H9 (cell line): ENCODE results near the gene ENO3. TPM values are rescaled to one million over a fixed set of nuclear protein-coding genes. Genes with fewer than 3 reads are reported as not detected.

Experiments
- DNase-seq: peaks from one replicate; pipeline ENCODE4 v3.0.0-alpha.2; 2017
- H2AFZ ChIP-seq: one replicate; pipeline ENCODE4 v1.6.1; 2013; ENCODE audit warnings: mild to moderate bottlenecking, low read length, control low read depth, moderate library complexity
- H2AK5ac ChIP-seq: 2 replicates; pipeline ENCODE4 v1.6.1; 2013; ENCODE audit warnings: low read length, control low read depth, mixed read lengths; ENCODE audit not compliant: insufficient read length
- H2BK120ac ChIP-seq: one replicate; pipeline ENCODE4 v1.6.1; 2013; ENCODE audit warnings: low read depth, mild to moderate bottlenecking, low read length, control low read depth, inconsistent platforms; ENCODE audit not compliant: poor library complexity, severe bottlenecking
- H2BK12ac ChIP-seq: 2 replicates; pipeline ENCODE4 v1.6.1; 2013; ENCODE audit warnings: low read length, control low read depth, mixed read lengths, low read depth; ENCODE audit not compliant: insufficient read length
- H2BK15ac ChIP-seq: 2 replicates; pipeline ENCODE4 v1.6.1; 2013; ENCODE audit warnings: low read depth, low read length, control low read depth
- H2BK20ac ChIP-seq: one replicate; pipeline ENCODE4 v1.6.1; 2013; ENCODE audit warnings: low read depth, mild to moderate bottlenecking, low read length, control low read depth, inconsistent platforms; ENCODE audit not compliant: poor library complexity, severe bottlenecking
- H2BK5ac ChIP-seq: 2 replicates; pipeline ENCODE4 v1.6.1; 2013; ENCODE audit warnings: low read length, control low read depth, mixed read lengths; ENCODE audit not compliant: insufficient read length
- H3K14ac ChIP-seq: 2 replicates; pipeline ENCODE4 v1.6.1; 2013; ENCODE audit warnings: low read length, control low read depth; ENCODE audit not compliant: insufficient read depth
- H3K18ac ChIP-seq: 2 replicates; pipeline ENCODE4 v1.6.1; 2013; ENCODE audit warnings: low read depth, mild to moderate bottlenecking, mixed read lengths, low read length, control low read depth; ENCODE audit not compliant: insufficient read length
- H3K23ac ChIP-seq: 2 replicates; pipeline ENCODE4 v1.6.1; 2013; ENCODE audit warnings: low read length, control low read depth, mixed read lengths, low read depth; ENCODE audit not compliant: insufficient read length
- H3K23me2 ChIP-seq: 2 replicates; pipeline ENCODE4 v1.6.1; 2013; ENCODE audit warnings: low read depth, mild to moderate bottlenecking, mixed read lengths, low read length, control low read depth; ENCODE audit not compliant: insufficient read length, poor library complexity, severe bottlenecking
- H3K27ac ChIP-seq: 2 replicates; pipeline ENCODE4 v1.5.1; 2013; ENCODE audit warnings: low read length, control low read depth, mixed read lengths, low read depth; ENCODE audit not compliant: insufficient read length
- H3K27me3 ChIP-seq: 2 replicates; pipeline ENCODE4 v1.6.1; 2013; ENCODE audit warnings: low read length, control low read depth, inconsistent platforms; ENCODE audit not compliant: insufficient read depth
- H3K4ac ChIP-seq: 2 replicates; pipeline ENCODE4 v1.6.1; 2013; ENCODE audit warnings: low read depth, mild to moderate bottlenecking, control low read depth, inconsistent platforms, low read length, moderate library complexity
- H3K4me1 ChIP-seq: 2 replicates; pipeline ENCODE4 v1.6.1; 2013; ENCODE audit warnings: low read length, control low read depth, inconsistent platforms; ENCODE audit not compliant: insufficient read depth
- H3K4me2 ChIP-seq: 2 replicates; pipeline ENCODE4 v1.6.1; 2013; ENCODE audit warnings: low read length, control low read depth, mixed read lengths; ENCODE audit not compliant: insufficient read length, insufficient read depth
- H3K56ac ChIP-seq: 2 replicates; pipeline ENCODE4 v1.6.1; 2013; ENCODE audit warnings: low read depth, mild to moderate bottlenecking, mixed read lengths, low read length, control low read depth; ENCODE audit not compliant: insufficient read length
- H3K79me1 ChIP-seq: 2 replicates; pipeline ENCODE4 v1.6.1; 2013; ENCODE audit warnings: low read depth, mild to moderate bottlenecking, moderate library complexity, low read length, control low read depth, inconsistent platforms; ENCODE audit not compliant: insufficient read depth, poor library complexity, severe bottlenecking
- H3K79me2 ChIP-seq: 2 replicates; pipeline ENCODE4 v1.6.1; 2013; ENCODE audit warnings: low read length, control low read depth, inconsistent platforms; ENCODE audit not compliant: insufficient read depth
- H3K9ac ChIP-seq: 2 replicates; pipeline ENCODE4 v1.6.1; 2013; ENCODE audit warnings: low read length, control low read depth, mixed read lengths; ENCODE audit not compliant: insufficient read length; ENCODE audit errors: extremely low read depth
- H3K9me3 ChIP-seq: one replicate; pipeline ENCODE4 v1.6.1; 2013; ENCODE audit warnings: low read depth, low read length, inconsistent platforms; ENCODE audit not compliant: control insufficient read depth
- H3T11ph ChIP-seq: one replicate; pipeline ENCODE4 v1.6.1; 2013; ENCODE audit warnings: mild to moderate bottlenecking, low read length, control low read depth, inconsistent platforms
- H4K20me1 ChIP-seq: one replicate; pipeline ENCODE4 v1.6.1; 2013; ENCODE audit not compliant: control insufficient read depth, insufficient read length, insufficient read depth
- H4K5ac ChIP-seq: 2 replicates; pipeline ENCODE4 v1.6.1; 2013; ENCODE audit warnings: low read depth, mild to moderate bottlenecking, mixed read lengths, low read length, control low read depth; ENCODE audit not compliant: insufficient read length
- H4K8ac ChIP-seq: replicated peaks from 2 replicates; pipeline ENCODE4 v1.6.1; 2013; ENCODE audit warnings: low read length, control low read depth, mixed read lengths, low read depth; ENCODE audit not compliant: insufficient read length
- H4K91ac ChIP-seq: 2 replicates; pipeline ENCODE4 v1.6.1; 2013; ENCODE audit warnings: low read depth, mild to moderate bottlenecking, moderate library complexity, mixed read lengths, low read length, control low read depth; ENCODE audit not compliant: insufficient read length
- H3K27ac Mint-ChIP-seq, 3 experiments: 2 replicates in 2 of 3; 3 replicates in 1 of 3; pipeline ENCODE4 v1.8.0; 2020 to 2021; ENCODE audit warnings: mixed read lengths in 3 of 3, mild to moderate bottlenecking in 1 of 3, moderate library complexity in 1 of 3
- H3K27me3 Mint-ChIP-seq: 2 replicates; pipeline ENCODE4 v1.8.0; 2021; ENCODE audit warnings: low read depth, mild to moderate bottlenecking, moderate library complexity, mixed read lengths
- H3K36me3 Mint-ChIP-seq, 3 experiments: 2 replicates in 2 of 3; 3 replicates in 1 of 3; pipeline ENCODE4 v1.8.0; 2020 to 2021; ENCODE audit warnings: low read depth in 3 of 3, mixed read lengths in 3 of 3; ENCODE audit not compliant: insufficient read depth in 1 of 3
- H3K4me1 Mint-ChIP-seq, 2 experiments: 2 replicates each; pipeline ENCODE4 v1.8.0; 2020; ENCODE audit warnings: mixed read lengths in 2 of 2
- H3K4me3 Mint-ChIP-seq, 2 experiments: 2 replicates in 1 of 2; 3 replicates in 1 of 2; pipeline ENCODE4 v1.8.0; 2020 to 2021; ENCODE audit warnings: mild to moderate bottlenecking in 2 of 2, mixed read lengths in 2 of 2, moderate library complexity in 1 of 2
- H3K9me3 Mint-ChIP-seq, 2 experiments: 2 replicates in 1 of 2; 3 replicates in 1 of 2; pipeline ENCODE4 v1.8.0; 2020; ENCODE audit warnings: mild to moderate bottlenecking in 2 of 2, mixed read lengths in 2 of 2, moderate library complexity in 1 of 2
- CTCF ChIP-seq: fragments of 200-600 bp; sonication (generic); conservative IDR thresholded peaks from 3 replicates; pipeline ENCODE4 v1.8.0; 2021; ENCODE audit warnings: antibody characterized with exemption, mild to moderate bottlenecking
- WGBS: extraction: QIAGEN DNeasy Blood & Tissue Kit; methylation state at CpG from one replicate; pipeline ENCODE4 v1.1.7; 2013; ENCODE audit warnings: missing lambda C conversion rate, low lambda C conversion rate, mixed read lengths; ENCODE audit not compliant: insufficient read length; ENCODE audit errors: extremely low coverage; 5-methylcytosine and 5-hydroxymethylcytosine counted together
- total RNA-seq: library from RNA; stranded (reverse); gene quantifications from 2 replicates; pipeline ENCODE4 v1.2.1, GENCODE V29; 2021

ENO3 gene
- total RNA-seq, 1 experiment from 2014 or later, result 25.4 TPM

- Histone ChIP-seq H2BK12ac (no peak overlapping the region), H4K5ac (no peak overlapping the region), H2BK15ac (no peak overlapping the region), H3K79me2 (peaks cover 15% of the 10 kb centered on the region; the same call in 1 of the 2 replicates), H3T11ph (no peak overlapping the region), H3K9me3 (no peaks in the 10 kb centered on the region), H3K27ac (peak overlapping the region; percentile 5), H2BK20ac (no peak overlapping the region), H4K20me1 (peaks cover 2% of the 10 kb centered on the region), H3K23ac (no peak overlapping the region), H3K79me1 (peaks cover 4% of the 10 kb centered on the region), H3K27me3 (no peaks in the 10 kb centered on the region), H3K18ac (no peak overlapping the region), H4K8ac (no peak overlapping the region), H4K91ac (no peak overlapping the region), H3K56ac (no peak overlapping the region), H2BK5ac (no peak overlapping the region), H3K4ac (no peak overlapping the region), H3K9ac (no peak overlapping the region), H3K14ac (no peak overlapping the region), H2BK120ac (no peak overlapping the region), H3K4me2 (no peak overlapping the region), H2AK5ac (no peak overlapping the region), H3K23me2 (peaks cover 20% of the 10 kb centered on the region), H2AFZ (no peak overlapping the region), H3K4me1 (no peaks in the 10 kb centered on the region)
- Mint-ChIP-seq H3K27me3 (peaks cover 6% of the 10 kb centered on the region), H3K4me1 (peaks cover 30 to 35% of the 10 kb centered on the region in 2 experiments), H3K36me3 (peaks cover 32 to 69% (median 53%) of the 10 kb centered on the region in 3 experiments), H3K4me3 (peak overlapping the region in 1 of 2 experiments; percentile 44; a peak in 2 of 5 replicates), H3K27ac (peak overlapping the region; percentile 83 to 92 (median 91); a peak in 5 of 7 replicates), H3K9me3 (peaks cover 0 to 2% of the 10 kb centered on the region in 2 experiments; a peak in 2 of 5 replicates)
- DNase-seq, result peak; percentile 42
- TF ChIP-seq CTCF, result no peak
- WGBS, result no CpG with 5 or more reads among the region's 3 CpGs
Observed at GRCh38 chr17:4944163-4944553, 6.8 kb upstream of the ENO3 start.
